DND-41 (cell line): Measurements from ENCODE around the gene SHPK.

Source experiments
- EZH2 ChIP-seq: IDR thresholded peaks from 3 replicates; pipeline ENCODE4 v1.6.1; 2012; ENCODE audit warnings: borderline replicate concordance, low read depth, mild to moderate bottlenecking, moderate library complexity, low read length, inconsistent platforms; ENCODE audit not compliant: severe bottlenecking
- TF ChIP-seq, protein P1 (sequence below): IDR thresholded peaks from 2 replicates; pipeline ENCODE4 v1.5.1; 2012; ENCODE audit warnings: borderline replicate concordance, low read length, moderate library complexity, mild to moderate bottlenecking; ENCODE audit not compliant: poor library complexity, severe bottlenecking; ENCODE audit errors: extremely low read depth

- TF ChIP-seq EZH2 = no peak
- TF ChIP-seq, protein P1, sequence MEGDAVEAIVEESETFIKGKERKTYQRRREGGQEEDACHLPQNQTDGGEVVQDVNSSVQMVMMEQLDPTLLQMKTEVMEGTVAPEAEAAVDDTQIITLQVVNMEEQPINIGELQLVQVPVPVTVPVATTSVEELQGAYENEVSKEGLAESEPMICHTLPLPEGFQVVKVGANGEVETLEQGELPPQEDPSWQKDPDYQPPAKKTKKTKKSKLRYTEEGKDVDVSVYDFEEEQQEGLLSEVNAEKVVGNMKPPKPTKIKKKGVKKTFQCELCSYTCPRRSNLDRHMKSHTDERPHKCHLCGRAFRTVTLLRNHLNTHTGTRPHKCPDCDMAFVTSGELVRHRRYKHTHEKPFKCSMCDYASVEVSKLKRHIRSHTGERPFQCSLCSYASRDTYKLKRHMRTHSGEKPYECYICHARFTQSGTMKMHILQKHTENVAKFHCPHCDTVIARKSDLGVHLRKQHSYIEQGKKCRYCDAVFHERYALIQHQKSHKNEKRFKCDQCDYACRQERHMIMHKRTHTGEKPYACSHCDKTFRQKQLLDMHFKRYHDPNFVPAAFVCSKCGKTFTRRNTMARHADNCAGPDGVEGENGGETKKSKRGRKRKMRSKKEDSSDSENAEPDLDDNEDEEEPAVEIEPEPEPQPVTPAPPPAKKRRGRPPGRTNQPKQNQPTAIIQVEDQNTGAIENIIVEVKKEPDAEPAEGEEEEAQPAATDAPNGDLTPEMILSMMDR = no peak
Observed at GRCh38 chr17:3675886-3676285, 39.8 kb upstream of the SHPK start.
